ENCODE measurements around the gene ZBTB20. TPM values are rescaled to one million over a fixed set of nuclear protein-coding genes. Genes with fewer than 3 reads are reported as not detected.

Gene ZBTB20
- total RNA-seq, 1 donor from 2014 or later, result 13.9 TPM

GRCh38 chr3:115022199-115022598, 124.9 kb downstream of the ZBTB20 start:
- DNase-seq (ENCODE audit: low read depth in 2 of 2), result no peak

GRCh38 chr3:115021061-115021460, 126.0 kb downstream of the ZBTB20 start:
- no peak for DNase-seq (ENCODE audit: low read depth in 2 of 2)

- no peak for DNase-seq (ENCODE audit: low read depth in 2 of 2)
These were observed 127.2 kb downstream of the ZBTB20 start for GRCh38 chr3:115019900-115020299.

- DNase-seq (ENCODE audit: low read depth in 2 of 2), result no peak
These were observed 128.4 kb downstream of the ZBTB20 start for GRCh38 chr3:115018694-115019093.

GRCh38 chr3:115007966-115008365, 139.1 kb downstream of the ZBTB20 start:
- no peak for DNase-seq (ENCODE audit: low read depth in 2 of 2)

GRCh38 chr3:115004201-115005140, 142.6 kb downstream of the ZBTB20 start:
- DNase-seq (ENCODE audit: low read depth in 2 of 2), result no peak

GRCh38 chr3:114998971-114999579, 148.0 kb downstream of the ZBTB20 start:
- DNase-seq (ENCODE audit: low read depth in 2 of 2), result no peak

- DNase-seq (ENCODE audit: low read depth in 2 of 2), result no peak
These were observed 152.3 kb downstream of the ZBTB20 start for GRCh38 chr3:114994554-114995341.

GRCh38 chr3:114985776-114986175, 161.3 kb downstream of the ZBTB20 start:
- DNase-seq (ENCODE audit: low read depth in 2 of 2), result no peak

GRCh38 chr3:114983248-114983647, 163.8 kb downstream of the ZBTB20 start:
- DNase-seq (ENCODE audit: low read depth in 2 of 2), result no peak

- no peak for DNase-seq (ENCODE audit: low read depth in 2 of 2)
These were observed 172.7 kb downstream of the ZBTB20 start for GRCh38 chr3:114974387-114974786.

GRCh38 chr3:114973536-114973935, 173.6 kb downstream of the ZBTB20 start:
- no peak for DNase-seq (ENCODE audit: low read depth in 2 of 2)

- DNase-seq (ENCODE audit: low read depth in 2 of 2), result no peak
These were observed 179.9 kb downstream of the ZBTB20 start for GRCh38 chr3:114967168-114967567.

GRCh38 chr3:114962189-114962588, 184.9 kb downstream of the ZBTB20 start:
- no peak for DNase-seq (ENCODE audit: low read depth in 2 of 2)

GRCh38 chr3:114958930-114959329, 188.2 kb downstream of the ZBTB20 start:
- DNase-seq (ENCODE audit: low read depth in 2 of 2), result no peak

GRCh38 chr3:114953800-114954199, 193.3 kb downstream of the ZBTB20 start:
- DNase-seq (ENCODE audit: low read depth in 2 of 2), result no peak

GRCh38 chr3:114953215-114953799, 193.8 kb downstream of the ZBTB20 start:
- DNase-seq (ENCODE audit: low read depth in 2 of 2), result no peak

GRCh38 chr3:114942773-114943172, 204.3 kb downstream of the ZBTB20 start:
- DNase-seq (ENCODE audit: low read depth in 2 of 2), result no peak

GRCh38 chr3:114941626-114942309, 205.3 kb downstream of the ZBTB20 start:
- no peak for DNase-seq (ENCODE audit: low read depth in 2 of 2)

GRCh38 chr3:114939920-114940319, 207.2 kb downstream of the ZBTB20 start:
- DNase-seq (ENCODE audit: low read depth in 2 of 2), result no peak

GRCh38 chr3:114933407-114933806, 213.7 kb downstream of the ZBTB20 start:
- no peak for DNase-seq (ENCODE audit: low read depth in 2 of 2)
